K562 (cell line): ENCODE data around the gene PCDHGB5.

Source experiments
- TAF7 ChIP-seq: fragments of 450-650 bp; IDR thresholded peaks from 2 replicates; pipeline ENCODE4 v1.6.1; 2016; ENCODE audit warnings: missing genetic modification characterization, missing compliant biosample characterization
- ZC3H8 ChIP-seq: fragments of 450-650 bp; IDR thresholded peaks from 2 replicates; pipeline ENCODE4 v1.6.1; 2017

DNA sequence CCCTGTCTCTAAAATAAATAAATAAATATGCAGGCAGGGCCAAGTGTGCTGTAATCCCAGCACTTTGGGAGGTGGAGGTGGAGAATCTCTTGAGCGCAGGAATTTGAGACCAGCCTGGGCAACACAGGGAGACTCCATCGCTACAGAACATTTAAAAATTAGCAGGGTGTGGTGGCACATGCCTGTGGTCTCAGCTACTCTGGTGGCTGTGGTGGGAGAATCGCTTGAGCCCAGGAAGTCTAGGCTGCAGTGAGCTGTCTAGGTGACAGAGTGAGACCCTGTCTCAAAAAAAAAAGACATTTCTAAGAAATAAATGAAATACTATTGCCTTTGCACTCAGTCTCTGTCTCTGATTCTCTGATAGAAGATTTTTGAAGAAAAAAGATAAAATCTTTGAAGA, 13.8 kb downstream of the PCDHGB5 start:
- TF ChIP-seq TAF7 (tag) (no peak), ZC3H8 (no peak)
